GM19463 (cell line): ENCODE data around the gene DOHH.
A peak's percentile ranks its signal among the peaks of the same experiment; 100 is the strongest.

Experiments
- ATAC-seq: cut with Tn5 transposase; IDR thresholded peaks from one replicate; pipeline ENCODE4 v1.9.1; 2021; ENCODE audit warnings: mild to moderate bottlenecking, moderate library complexity; ENCODE audit not compliant: unreplicated experiment

DOHH gene

GRCh38 chr19:3505598-3506383 is 5.3 kb upstream of the DOHH start, which contains the start of gene FZR1:
FZR1 (plus strand) TSS chr19:3506311; CDS start chr19:3522990, 16,679 bp downstream.
- peak; percentile 93 for ATAC-seq

GRCh38 chr19:3504735-3505134 is 4.3 kb upstream of the DOHH start:
- no peak for ATAC-seq

- no peak for ATAC-seq
Measured at GRCh38 chr19:3503036-3503572, 2.6 kb upstream of the DOHH start.

GRCh38 chr19:3501780-3502179 is 1.3 kb upstream of the DOHH start:
- ATAC-seq, result no peak

GRCh38 chr19:3499738-3500428 is 591 bp downstream of the DOHH start:
- no peak for ATAC-seq

GRCh38 chr19:3497757-3498520 is 2.5 kb downstream of the DOHH start:
- ATAC-seq, result no peak

- ATAC-seq, result no peak
Measured at GRCh38 chr19:3496392-3497273, 3.8 kb downstream of the DOHH start.

- ATAC-seq, result no peak
Measured at GRCh38 chr19:3494559-3494958, 5.9 kb downstream of the DOHH start.

GRCh38 chr19:3494051-3494450 is 6.4 kb downstream of the DOHH start:
- ATAC-seq, result no peak

GRCh38 chr19:3493651-3494050 is 6.8 kb downstream of the DOHH start:
- no peak for ATAC-seq

GRCh38 chr19:3492919-3493318 is 7.6 kb downstream of the DOHH start:
- ATAC-seq, result no peak

GRCh38 chr19:3492131-3492839 is 8.2 kb downstream of the DOHH start:
- ATAC-seq, result no peak

- ATAC-seq, result no peak
Measured at GRCh38 chr19:3491396-3492119, 8.9 kb downstream of the DOHH start.

GRCh38 chr19:3483226-3483628 is 17.2 kb downstream of the DOHH start, which contains the start of gene SMIM44:
SMIM44 (minus strand) TSS chr19:3483441; CDS start chr19:3483403, 38 bp downstream.
- no peak for ATAC-seq

GRCh38 chr19:3482507-3483225 is 17.8 kb downstream of the DOHH start:
- ATAC-seq, result no peak

- ATAC-seq, result no peak
Measured at GRCh38 chr19:3481241-3482090, 19.0 kb downstream of the DOHH start.

GRCh38 chr19:3480383-3481091 is 19.9 kb downstream of the DOHH start, which contains the start of gene SMIM24:
SMIM24 (minus strand) TSS chr19:3480525; CDS start chr19:3480463, 62 bp downstream.
- ATAC-seq, result no peak
